Mesothelial cell of epicardium (in vitro differentiated cells): ENCODE results near the gene ZXDC. TPM values are rescaled to one million over a fixed set of nuclear protein-coding genes. Genes with fewer than 3 reads are reported as not detected.

Experiments used
- DNase-seq, 2 experiments: peaks; one replicate each; pipeline ENCODE4 v3.0.0; 2021; ENCODE audit warnings: low spot score in 2 of 2; ENCODE audit not compliant: unreplicated experiment in 2 of 2
- H3K27ac Mint-ChIP-seq: 2 replicates; pipeline ENCODE4 v1.8.0; 2021; ENCODE audit warnings: mixed read lengths
- H3K27me3 Mint-ChIP-seq: 2 replicates; pipeline ENCODE4 v1.8.0; 2021; ENCODE audit warnings: low read depth, mixed read lengths
- H3K36me3 Mint-ChIP-seq: 2 replicates; pipeline ENCODE4 v1.8.0; 2021; ENCODE audit warnings: mixed read lengths
- H3K4me1 Mint-ChIP-seq: 2 replicates; pipeline ENCODE4 v1.8.0; 2021; ENCODE audit warnings: mixed read lengths
- H3K4me3 Mint-ChIP-seq: 2 replicates; pipeline ENCODE4 v1.8.0; 2021; ENCODE audit warnings: mild to moderate bottlenecking, moderate library complexity, mixed read lengths
- H3K9me3 Mint-ChIP-seq: 2 replicates; pipeline ENCODE4 v1.8.0; 2021; ENCODE audit warnings: mixed read lengths
- CTCF ChIP-seq: fragments of 200-600 bp; sonication (generic); IDR thresholded peaks from one replicate; pipeline ENCODE4 v1.5.0; 2021; ENCODE audit warnings: antibody characterized with exemption; ENCODE audit not compliant: unreplicated experiment
- total RNA-seq: library from RNA; stranded (reverse); gene quantifications from 3 replicates; pipeline ENCODE4 v1.2.1, GENCODE V29; 2021

ZXDC gene
- total RNA-seq, 1 donor from 2014 or later: 34.2 TPM

DNA sequence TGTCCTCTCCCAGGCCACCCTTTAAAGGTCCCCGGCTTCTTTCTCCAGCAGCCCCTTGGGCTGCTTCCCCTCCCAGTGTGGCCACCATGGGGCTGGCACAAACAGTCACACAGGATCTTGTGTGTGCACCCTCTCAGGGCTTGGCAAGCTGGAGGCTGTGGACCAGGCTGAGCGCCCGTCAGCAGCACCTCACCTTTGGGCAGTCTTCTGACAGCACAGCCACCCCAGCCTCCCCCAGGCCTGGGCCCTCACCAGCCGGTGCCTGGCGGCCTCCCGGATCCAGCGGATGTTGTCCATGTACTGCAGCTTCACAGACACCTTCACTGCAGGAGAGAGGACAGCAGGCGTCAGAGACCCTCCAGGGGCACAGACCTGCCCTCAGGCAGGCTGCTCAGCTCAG lies 20.1 kb upstream of the ZXDC start:
- H3K27ac Mint-ChIP-seq: no peak overlapping the region
- H3K27me3 Mint-ChIP-seq: no peaks in the 10 kb centered on the region
- no peak overlapping the region for H3K4me3 Mint-ChIP-seq
- no peak for TF ChIP-seq CTCF
- no peaks in the 10 kb centered on the region for H3K9me3 Mint-ChIP-seq
- no peak for DNase-seq
- H3K36me3 Mint-ChIP-seq: no peaks in the 10 kb centered on the region
- no peaks in the 10 kb centered on the region for H3K4me1 Mint-ChIP-seq

DNA sequence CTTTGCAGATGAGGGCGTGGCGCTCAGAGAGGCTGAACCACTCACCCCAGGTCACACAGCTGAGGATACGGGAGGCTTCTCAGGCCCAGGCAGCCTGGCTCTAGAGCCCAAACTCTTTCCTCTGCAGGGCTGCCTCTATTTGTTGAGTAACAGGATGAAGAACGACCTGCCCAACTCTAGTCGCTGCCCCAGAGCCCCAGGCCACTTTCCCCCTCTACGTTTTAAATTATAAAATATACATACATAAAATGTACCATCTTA lies 19.2 kb upstream of the ZXDC start:
- no peak overlapping the region for H3K27ac Mint-ChIP-seq
- H3K4me3 Mint-ChIP-seq: no peak overlapping the region
- H3K9me3 Mint-ChIP-seq: no peaks in the 10 kb centered on the region
- DNase-seq: no peak
- no peaks in the 10 kb centered on the region for H3K4me1 Mint-ChIP-seq
- H3K27me3 Mint-ChIP-seq: no peaks in the 10 kb centered on the region
- no peak for TF ChIP-seq CTCF
- H3K36me3 Mint-ChIP-seq: no peaks in the 10 kb centered on the region

- Mint-ChIP-seq H3K4me3 (no peak overlapping the region), H3K4me1 (no peaks in the 10 kb centered on the region), H3K27me3 (peaks cover under 1% of the 10 kb centered on the region), H3K36me3 (no peaks in the 10 kb centered on the region), H3K27ac (no peak overlapping the region), H3K9me3 (no peaks in the 10 kb centered on the region)
- no peak for TF ChIP-seq CTCF
- no peak for DNase-seq
Measured at GRCh38 chr3:126494204-126494969, 18.7 kb upstream of the ZXDC start.

GRCh38 chr3:126493739-126494138 lies 18.0 kb upstream of the ZXDC start:
- no peak for DNase-seq
- TF ChIP-seq CTCF: no peak

DNA sequence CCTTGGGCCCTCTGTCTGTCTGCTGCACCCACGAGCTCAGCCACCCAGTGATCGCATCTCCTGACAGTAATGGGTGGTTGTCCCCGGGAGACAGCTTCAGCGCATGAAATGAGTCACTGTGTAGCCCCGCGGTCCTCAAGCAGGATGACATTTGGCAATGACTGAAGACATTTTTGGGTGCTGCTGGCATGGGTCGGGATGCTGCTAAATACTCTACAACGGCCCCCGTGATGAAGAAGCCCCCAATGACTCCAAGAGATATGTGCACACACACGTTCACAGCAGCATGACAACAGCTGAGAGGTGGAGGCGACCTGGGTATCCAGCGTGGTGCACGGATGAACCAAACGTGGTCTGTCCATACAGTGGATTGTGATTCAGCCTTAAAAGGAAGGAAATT lies 17.4 kb upstream of the ZXDC start:
- H3K27ac Mint-ChIP-seq: no peak overlapping the region
- no peaks in the 10 kb centered on the region for H3K9me3 Mint-ChIP-seq
- H3K4me1 Mint-ChIP-seq: no peaks in the 10 kb centered on the region
- no peak for TF ChIP-seq CTCF
- no peaks in the 10 kb centered on the region for H3K36me3 Mint-ChIP-seq
- peaks cover 1% of the 10 kb centered on the region for H3K27me3 Mint-ChIP-seq
- DNase-seq: no peak
- H3K4me3 Mint-ChIP-seq: no peak overlapping the region

More at GRCh38 chr3:126493739-126494138, 18.0 kb upstream of the ZXDC start:
- H3K27me3 Mint-ChIP-seq: peaks cover 1% of the 10 kb centered on the region
- H3K9me3 Mint-ChIP-seq: no peaks in the 10 kb centered on the region
- H3K36me3 Mint-ChIP-seq: no peaks in the 10 kb centered on the region
- no peak overlapping the region for H3K27ac Mint-ChIP-seq
- H3K4me3 Mint-ChIP-seq: no peak overlapping the region
- H3K4me1 Mint-ChIP-seq: no peaks in the 10 kb centered on the region
